Midbrain (tissue), 1 donor: ENCODE results near the gene ITGB8.
"Not testable (repeated sequence)": the region's sequence is repeated elsewhere in the genome, so short reads cannot be mapped to it uniquely, and the experiment has no call there.

ENCODE experiments used
- DNase-seq: peaks from one replicate; lab custom pipeline; 2025; lab: John Stamatoyannopoulos, UW

ITGB8 gene

GRCh38 chr7:20385126-20385525 is 54.4 kb downstream of the ITGB8 start:
- DNase-seq = no peak

- no peak for DNase-seq
Measured at GRCh38 chr7:20388084-20388483, 57.4 kb downstream of the ITGB8 start.

- not testable (repeated sequence) for DNase-seq
Measured at GRCh38 chr7:20389192-20389591, 58.5 kb downstream of the ITGB8 start.

DNA sequence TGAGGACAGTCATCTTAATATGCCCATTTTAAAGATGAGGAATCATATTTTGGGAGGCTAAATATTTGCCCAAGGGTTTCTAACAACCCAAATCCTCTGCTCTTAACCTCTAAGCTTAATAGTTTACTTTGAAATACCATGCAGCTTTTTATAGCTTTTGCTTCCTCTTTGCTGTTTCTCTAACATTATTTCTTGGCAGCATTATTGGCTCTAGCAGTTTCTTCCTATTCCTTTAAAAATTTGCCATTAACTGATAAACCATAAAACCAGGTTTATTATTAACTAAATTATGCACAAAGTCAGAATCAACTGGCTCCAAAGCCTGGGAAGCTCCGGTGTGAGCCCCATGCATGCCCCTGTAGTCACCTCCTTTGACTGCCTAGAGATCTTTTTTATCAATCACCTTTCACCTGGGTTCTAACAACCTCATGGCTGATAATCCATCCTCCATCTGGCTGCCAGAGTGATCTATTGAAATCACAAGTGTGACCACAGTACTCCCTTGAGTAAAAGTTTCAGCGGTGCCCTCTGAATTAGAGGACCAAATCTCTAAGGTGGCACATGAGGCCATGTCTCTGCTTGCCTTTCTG is 62.4 kb downstream of the ITGB8 start:
- no peak for DNase-seq

- DNase-seq = no peak
Measured at GRCh38 chr7:20393616-20394015, 62.9 kb downstream of the ITGB8 start.

DNA sequence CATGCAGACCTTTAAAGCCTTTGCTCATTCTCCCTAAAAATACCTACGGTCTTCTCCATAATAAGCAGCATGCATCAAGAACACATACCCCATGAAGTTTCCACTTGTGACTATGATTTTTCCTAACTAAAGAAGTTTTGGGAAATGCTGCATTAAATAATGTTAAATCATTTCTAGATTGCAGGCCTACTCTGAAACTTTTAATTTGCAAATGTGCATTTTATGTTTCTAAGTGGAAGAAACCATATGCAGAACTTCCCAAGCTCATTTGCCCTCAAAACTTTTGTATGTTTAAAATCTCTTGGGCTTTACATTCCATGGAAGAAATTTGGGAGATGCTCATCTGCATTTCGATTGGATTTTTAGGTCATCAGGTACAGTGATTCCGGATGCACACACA is 63.6 kb downstream of the ITGB8 start:
- DNase-seq = no peak

DNA sequence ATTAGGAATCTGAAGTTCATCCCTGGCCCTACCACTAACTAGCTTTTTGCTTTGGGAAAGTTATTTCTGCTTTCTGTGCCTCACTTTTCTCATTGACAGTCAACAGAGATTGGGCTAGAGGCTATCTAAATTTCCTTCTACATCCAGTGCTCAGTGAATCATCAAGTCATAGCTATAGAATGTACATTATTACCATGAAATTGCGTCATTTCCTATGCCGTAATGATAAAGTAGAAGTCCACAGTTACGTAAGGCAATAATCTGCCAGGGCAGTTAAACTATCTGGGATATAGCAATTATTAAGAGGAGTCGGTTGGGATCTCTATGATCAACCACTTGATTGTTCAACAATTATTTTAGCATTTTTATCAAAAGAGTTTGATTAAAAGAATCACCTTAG is 64.4 kb downstream of the ITGB8 start:
- no peak for DNase-seq

- no peak for DNase-seq
Measured at GRCh38 chr7:20395511-20395910, 64.8 kb downstream of the ITGB8 start.

GRCh38 chr7:20399521-20399920 is 68.8 kb downstream of the ITGB8 start:
- no peak for DNase-seq

- no peak for DNase-seq
Measured at GRCh38 chr7:20401861-20402746, 71.4 kb downstream of the ITGB8 start.

DNA sequence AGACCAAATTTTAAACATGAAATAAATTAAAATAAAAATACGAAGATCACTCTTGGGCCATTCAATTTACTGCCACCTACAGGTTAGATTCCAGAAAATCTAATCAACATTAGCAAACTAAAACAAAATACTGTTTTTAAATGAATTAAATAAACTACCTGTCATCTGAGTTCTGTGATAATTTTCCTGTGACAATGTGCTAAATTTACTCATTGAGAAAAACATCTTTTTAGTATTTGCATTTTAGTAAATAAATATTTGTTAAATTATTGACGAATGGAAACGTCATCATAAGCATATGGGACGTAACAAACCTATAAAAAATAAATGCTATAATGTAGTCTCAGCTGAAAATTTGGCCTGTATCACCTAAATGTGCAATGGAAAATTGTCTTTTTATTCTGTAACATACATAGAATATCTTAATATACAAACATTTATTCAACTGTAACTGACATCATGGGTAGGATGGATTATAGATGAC is 72.1 kb downstream of the ITGB8 start:
- DNase-seq = no peak

- no peak for DNase-seq
Measured at GRCh38 chr7:20403331-20403730, 72.6 kb downstream of the ITGB8 start.

DNA sequence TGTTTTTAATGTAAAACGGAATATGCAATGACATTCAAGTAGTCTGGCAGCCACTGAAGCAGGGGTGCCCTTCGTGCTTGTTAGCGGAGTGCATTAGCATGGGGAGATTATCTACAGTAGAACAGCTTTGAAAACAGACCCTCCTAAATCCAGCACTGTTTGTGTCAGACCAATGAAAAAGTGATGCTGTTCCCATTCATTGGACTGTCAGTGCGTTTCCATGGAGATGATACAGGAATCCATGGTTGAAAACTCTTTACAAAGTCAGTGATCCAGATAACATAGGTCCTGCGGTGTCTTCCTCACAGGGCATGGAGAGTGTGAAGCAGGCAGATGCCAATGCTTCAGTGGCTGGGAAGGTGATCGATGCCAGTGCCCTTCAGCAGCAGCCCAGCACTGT is 73.6 kb downstream of the ITGB8 start:
- no peak for DNase-seq

GRCh38 chr7:20407585-20408466 is 77.1 kb downstream of the ITGB8 start:
- no peak for DNase-seq

DNA sequence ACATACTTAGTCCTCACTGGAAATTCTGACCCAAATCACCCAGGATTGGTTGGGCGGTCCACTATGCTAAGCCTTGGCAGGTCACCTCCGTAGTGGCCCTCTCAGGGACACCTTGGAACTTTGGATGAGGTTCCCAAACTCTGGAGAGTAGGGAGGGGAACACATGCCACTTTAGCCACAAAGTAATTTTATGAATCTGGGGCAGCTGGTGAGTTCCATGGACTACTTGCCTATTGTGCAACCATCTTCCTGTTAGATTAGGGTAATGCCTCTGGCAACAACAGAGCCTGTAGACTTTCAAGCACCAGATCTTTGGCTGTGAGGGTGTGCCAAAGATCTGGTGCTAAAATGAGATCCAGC is 77.7 kb downstream of the ITGB8 start:
- DNase-seq = no peak

DNA sequence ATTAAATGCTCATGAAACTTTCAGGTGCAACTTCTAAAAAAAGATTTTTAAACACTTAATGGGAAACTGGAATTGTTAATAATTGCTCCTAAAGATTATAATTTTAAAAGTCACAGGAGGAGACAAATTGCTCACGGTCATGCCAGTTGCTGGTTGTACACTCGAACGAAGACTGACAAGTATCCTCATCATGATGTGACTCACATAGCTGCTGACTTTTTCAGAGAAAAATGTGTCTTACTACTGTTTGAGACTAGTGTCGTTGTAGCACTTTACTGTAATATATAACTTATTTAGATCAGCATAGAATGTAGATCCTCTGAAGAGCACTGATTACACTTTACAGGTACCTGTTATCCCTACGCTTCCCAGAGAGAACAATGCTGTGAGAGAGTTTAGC is 79.3 kb downstream of the ITGB8 start:
- DNase-seq = no peak

DNA sequence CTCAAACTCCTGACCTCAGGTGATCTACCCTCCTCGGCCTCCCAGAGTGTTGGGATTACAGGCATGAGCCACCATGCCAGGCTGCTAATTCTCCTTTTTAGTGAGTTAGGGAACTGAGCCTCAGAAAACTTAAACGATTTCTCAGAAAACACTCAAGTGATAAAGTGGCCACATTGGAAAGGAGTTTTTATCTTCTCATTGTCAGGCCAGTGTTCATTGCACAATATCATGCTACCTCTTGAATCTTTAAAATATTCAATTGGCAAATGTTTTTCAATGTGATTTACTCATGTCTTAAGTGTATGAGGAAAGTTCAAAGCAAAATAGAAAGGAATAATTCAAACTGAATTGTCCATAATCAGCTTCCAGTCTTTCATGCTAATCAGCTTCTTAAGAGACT is 80.7 kb downstream of the ITGB8 start:
- DNase-seq = no peak

GRCh38 chr7:20412032-20412431 is 81.3 kb downstream of the ITGB8 start:
- no peak for DNase-seq

- DNase-seq = no peak
Measured at GRCh38 chr7:20417260-20417659, 86.6 kb downstream of the ITGB8 start.

DNA sequence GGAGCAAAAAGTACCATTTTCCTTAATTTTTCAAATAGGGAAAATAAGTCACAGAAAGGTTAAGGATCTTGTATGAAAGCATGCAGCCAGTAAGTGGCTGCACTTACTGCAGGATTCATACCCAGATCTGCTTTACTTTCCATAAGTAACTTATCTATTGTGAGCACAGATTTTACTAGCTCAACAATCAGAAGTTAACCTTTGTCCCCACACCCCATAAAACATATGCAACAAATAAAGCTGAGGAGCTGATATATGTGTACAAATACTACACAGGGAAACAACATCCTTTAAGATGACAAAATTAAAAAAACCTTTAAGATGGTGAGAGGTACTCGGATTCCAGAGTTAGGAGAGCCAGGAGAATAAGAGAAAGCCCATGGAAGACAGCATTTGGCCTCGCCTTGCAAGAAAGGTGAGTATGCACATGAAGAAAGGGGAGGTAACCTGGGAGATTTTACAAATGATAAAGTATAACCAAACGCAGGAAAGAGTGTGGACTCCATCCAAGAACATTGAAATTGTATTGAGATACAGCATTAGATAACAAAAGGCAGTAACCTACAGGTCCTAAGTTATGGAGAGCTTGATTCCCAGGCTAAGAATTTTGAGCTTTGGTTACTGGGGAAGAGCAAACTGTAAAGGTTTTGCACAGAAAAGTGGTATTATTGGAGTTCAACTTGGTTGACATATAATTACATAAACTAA is 87.1 kb downstream of the ITGB8 start:
- no peak for DNase-seq

DNA sequence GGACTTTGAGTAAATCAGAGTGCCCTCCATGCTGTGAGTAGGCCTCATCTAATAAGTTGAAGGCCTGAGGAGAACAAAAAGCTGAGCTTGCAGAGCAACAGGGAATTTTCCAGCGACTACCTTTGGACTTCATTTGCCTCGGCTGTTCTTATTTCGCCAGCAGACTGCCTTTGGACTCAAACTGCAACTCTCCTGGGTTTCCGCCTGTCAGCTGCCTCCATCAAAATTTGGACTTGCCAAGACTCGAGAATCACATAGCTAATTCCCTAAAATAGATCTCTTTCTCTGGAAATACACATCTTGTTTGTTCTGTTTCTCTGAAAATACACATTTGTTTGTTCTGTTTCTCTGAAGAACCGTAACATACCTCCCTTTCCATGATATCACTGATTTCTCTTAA is 93.8 kb downstream of the ITGB8 start:
- DNase-seq = no peak

GRCh38 chr7:20430664-20431063 is 100.0 kb downstream of the ITGB8 start:
- no peak for DNase-seq
